PC-9 (cell line): ENCODE measurements around the gene GEMIN5.

Experiments used
- CTCF ChIP-seq: fragments of 200-600 bp; sonication (generic); conservative IDR thresholded peaks from 2 replicates; pipeline ENCODE4 v1.6.1; 2017; ENCODE audit warnings: mixed run types, antibody characterized with exemption, mild to moderate bottlenecking, moderate library complexity
- EZH2 ChIP-seq: fragments of 200-600 bp; sonication (generic); IDR thresholded peaks from 2 replicates; pipeline ENCODE4 v1.8.0; 2017; ENCODE audit warnings: antibody characterized with exemption, low read depth

- TF ChIP-seq CTCF = no peak
- no peak for TF ChIP-seq EZH2
Observed at GRCh38 chr5:154948313-154948712, 10.3 kb upstream of the GEMIN5 start.
